NT2/D1 (cell line): Measurements from ENCODE around the gene VSIG10.

Experiments used
- SUZ12 ChIP-seq: IDR thresholded peaks from 2 replicates; pipeline ENCODE4 v1.6.1; 2011; ENCODE audit not compliant: insufficient read length, insufficient read depth; ENCODE audit errors: extremely low read depth
- YY1 ChIP-seq: IDR thresholded peaks from 2 replicates; pipeline ENCODE4 v1.6.1; 2011; ENCODE audit not compliant: insufficient read length, insufficient read depth
- ZNF274 ChIP-seq: IDR thresholded peaks from 2 replicates; pipeline ENCODE4 v1.6.1; 2011; ENCODE audit warnings: mild to moderate bottlenecking, low read depth, low read length

GRCh38 chr12:118137148-118137678 is 33.4 kb upstream of the VSIG10 start:
- TF ChIP-seq SUZ12, result no peak
- no peak for TF ChIP-seq ZNF274
- no peak for TF ChIP-seq YY1
